Keratinocyte (primary cell): ENCODE data around the gene ERO1B. TPM values are rescaled to one million over a fixed set of nuclear protein-coding genes. Genes with fewer than 3 reads are reported as not detected.
A peak's percentile ranks its signal among the peaks of the same experiment; 100 is the strongest.

Source experiments
- DNase-seq: peaks from one replicate; pipeline ENCODE4 v3.0.0-alpha.2; 2011; ENCODE audit warnings: low read depth, missing footprints, low spot score
- FAIRE-seq: peaks from 2 replicates; lab custom pipeline; 2011; peaks lifted over from hg19 to GRCh38; lab: Jason Lieb, UNC
- H2AFZ ChIP-seq: 2 replicates; pipeline ENCODE4 v1.6.0; 2012; ENCODE audit warnings: low read length, control low read depth, inconsistent platforms; ENCODE audit not compliant: control insufficient read depth
- H3K27ac ChIP-seq: 2 replicates; pipeline ENCODE4 v1.5.1; 2011; ENCODE audit warnings: low read length; ENCODE audit not compliant: control insufficient read depth, insufficient read depth
- H3K27me3 ChIP-seq: 3 replicates; pipeline ENCODE4 v1.6.0; 2011; ENCODE audit warnings: low read length; ENCODE audit not compliant: control insufficient read depth, insufficient read depth; ENCODE audit errors: extremely low read depth
- H3K36me3 ChIP-seq, 2 experiments: 2 replicates in 1 of 2; 3 replicates in 1 of 2; pipeline ENCODE4 v1.5.1; 2011; ENCODE audit warnings: low read length in 2 of 2, mild to moderate bottlenecking in 1 of 2; ENCODE audit not compliant: control insufficient read depth in 2 of 2, insufficient read depth in 2 of 2; ENCODE audit errors: extremely low read depth in 1 of 2
- H3K4me1 ChIP-seq: 3 replicates; pipeline ENCODE4 v1.5.1; 2011; ENCODE audit warnings: low read length; ENCODE audit not compliant: control insufficient read depth, insufficient read depth; ENCODE audit errors: extremely low read depth
- H3K4me2 ChIP-seq: 3 replicates; pipeline ENCODE4 v1.6.0; 2011; ENCODE audit warnings: low read depth, low read length; ENCODE audit not compliant: control insufficient read depth, insufficient read depth; ENCODE audit errors: extremely low read depth
- H3K4me3 ChIP-seq, 3 experiments: fragments of 200-600 bp in 1 of 3; sonication (generic) in 1 of 3; 2 replicates in 2 of 3; 3 replicates in 1 of 3; pipeline ENCODE4 v1.5.1; 2011 to 2016; ENCODE audit warnings: low read length in 3 of 3, mild to moderate bottlenecking in 3 of 3, control low read depth in 2 of 3, inconsistent platforms in 1 of 3, low read depth in 1 of 3, mixed read lengths in 1 of 3, mixed run types in 1 of 3, moderate library complexity in 1 of 3; ENCODE audit not compliant: control insufficient read depth in 2 of 3, insufficient read depth in 2 of 3; ENCODE audit errors: extremely low read depth in 1 of 3
- H3K79me2 ChIP-seq: 2 replicates; pipeline ENCODE4 v1.6.0; 2012; ENCODE audit warnings: low read length; ENCODE audit not compliant: control insufficient read depth, insufficient read depth
- H3K9ac ChIP-seq: 3 replicates; pipeline ENCODE4 v1.6.0; 2011; ENCODE audit warnings: low read length; ENCODE audit not compliant: control insufficient read depth, insufficient read depth; ENCODE audit errors: extremely low read depth
- H3K9me1 ChIP-seq: 3 replicates; pipeline ENCODE4 v1.6.0; 2011; ENCODE audit warnings: low read length; ENCODE audit not compliant: control insufficient read depth, insufficient read depth; ENCODE audit errors: extremely low read depth
- H3K9me3 ChIP-seq: 2 replicates; pipeline ENCODE4 v1.5.1; 2012; ENCODE audit warnings: low read depth, low read length; ENCODE audit not compliant: control insufficient read depth
- H4K20me1 ChIP-seq: 3 replicates; pipeline ENCODE4 v1.6.0; 2011; ENCODE audit warnings: low read length; ENCODE audit not compliant: control insufficient read depth, insufficient read depth; ENCODE audit errors: extremely low read depth
- EZH2 ChIP-seq: IDR thresholded peaks from one replicate; pipeline ENCODE4 v1.6.1; 2012; ENCODE audit warnings: inconsistent platforms, mild to moderate bottlenecking, low read length, moderate library complexity
- dilution Hi-C: fragments of 300-500 bp; cut with MboI; formaldehyde crosslinking; loops from one replicate; pipeline ENCODE4 v1.7.0; 2020; ENCODE audit warnings: low sequenced_read_pairs; ENCODE audit not compliant: extremely low pct_ligation_motif_present
- polyA plus RNA-seq, 5 experiments: library from polyadenylated mRNA; depleted of rRNA in 3 of 5; stranded (reverse) in 3 of 5; stranded (forward) in 1 of 5; unstranded in 1 of 5; fragments of >200 nt; gene quantifications; 1 replicate in 1 of 5; 2 replicates in 3 of 5; 3 replicates in 1 of 5; pipeline versions ENCODE4 v1.2.1 to v1.2.3, GENCODE V29; 2011 to 2012; ENCODE audit warnings: missing spikeins in 2 of 5, low read depth in 1 of 5, low replicate concordance in 1 of 5
- TF ChIP-seq, protein P1 (sequence below), 3 experiments: IDR thresholded peaks in 1 of 3; conservative IDR thresholded peaks in 1 of 3; optimal IDR thresholded peaks in 1 of 3; 2 replicates in 2 of 3; 3 replicates in 1 of 3; pipeline versions ENCODE3 to v1.5.1; 2011; ENCODE audit warnings: low read length in 3 of 3, mild to moderate bottlenecking in 3 of 3, moderate library complexity in 2 of 3, control low read depth in 1 of 3, inconsistent platforms in 1 of 3; ENCODE audit not compliant: insufficient read depth in 2 of 3; ENCODE audit errors: extremely low read depth in 1 of 3

ERO1B gene
- polyA plus RNA-seq, 1 donor (not counting 4 experiments of a cell fraction or from before 2014, with no cell fraction given) = 3.1 TPM

DNA sequence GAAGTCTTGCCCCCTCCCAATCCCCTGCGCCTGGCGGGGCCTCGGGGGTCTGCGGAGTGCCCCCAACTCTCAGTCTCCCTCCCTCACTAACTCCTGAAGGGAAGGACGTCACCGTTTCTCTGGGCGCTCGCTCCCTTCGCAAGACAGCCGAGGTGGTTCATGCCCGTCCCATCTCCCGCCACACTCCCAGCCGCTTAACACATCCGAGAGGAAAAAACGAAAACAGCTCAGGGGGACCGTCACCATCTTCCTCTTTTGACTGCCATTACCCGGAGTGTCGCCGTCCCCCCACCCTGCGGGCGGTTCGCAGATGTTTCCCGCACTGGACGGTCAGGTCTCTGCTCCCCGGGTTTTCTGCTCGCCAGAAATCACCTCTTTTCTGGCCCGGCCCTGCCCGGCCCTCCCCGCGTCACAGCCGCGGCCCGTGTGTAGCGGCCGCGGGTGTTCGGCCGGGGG lies 532 bp downstream of the ERO1B start:
- Histone ChIP-seq H3K4me3 (peak overlapping the region; percentile 64 to 84 (median 84)), H3K79me2 (no peaks in the 10 kb centered on the region), H4K20me1 (no peaks in the 10 kb centered on the region), H2AFZ (peak overlapping the region; percentile 95), H3K27ac (no peak overlapping the region), H3K9ac (peak overlapping the region; percentile 78), H3K27me3 (no peaks in the 10 kb centered on the region), H3K36me3 (no peaks in the 10 kb centered on the region), H3K4me2 (peak overlapping the region; percentile 75), H3K4me1 (peaks cover 4% of the 10 kb centered on the region), H3K9me3 (no peaks in the 10 kb centered on the region), H3K9me1 (no peaks in the 10 kb centered on the region)
- TF ChIP-seq EZH2 = no peak
- TF ChIP-seq, protein P1, sequence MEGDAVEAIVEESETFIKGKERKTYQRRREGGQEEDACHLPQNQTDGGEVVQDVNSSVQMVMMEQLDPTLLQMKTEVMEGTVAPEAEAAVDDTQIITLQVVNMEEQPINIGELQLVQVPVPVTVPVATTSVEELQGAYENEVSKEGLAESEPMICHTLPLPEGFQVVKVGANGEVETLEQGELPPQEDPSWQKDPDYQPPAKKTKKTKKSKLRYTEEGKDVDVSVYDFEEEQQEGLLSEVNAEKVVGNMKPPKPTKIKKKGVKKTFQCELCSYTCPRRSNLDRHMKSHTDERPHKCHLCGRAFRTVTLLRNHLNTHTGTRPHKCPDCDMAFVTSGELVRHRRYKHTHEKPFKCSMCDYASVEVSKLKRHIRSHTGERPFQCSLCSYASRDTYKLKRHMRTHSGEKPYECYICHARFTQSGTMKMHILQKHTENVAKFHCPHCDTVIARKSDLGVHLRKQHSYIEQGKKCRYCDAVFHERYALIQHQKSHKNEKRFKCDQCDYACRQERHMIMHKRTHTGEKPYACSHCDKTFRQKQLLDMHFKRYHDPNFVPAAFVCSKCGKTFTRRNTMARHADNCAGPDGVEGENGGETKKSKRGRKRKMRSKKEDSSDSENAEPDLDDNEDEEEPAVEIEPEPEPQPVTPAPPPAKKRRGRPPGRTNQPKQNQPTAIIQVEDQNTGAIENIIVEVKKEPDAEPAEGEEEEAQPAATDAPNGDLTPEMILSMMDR (optimal IDR thresholded peaks at IDR 0.05 in 1 of 3, IDR thresholded peaks at IDR 0.05 in 1 of 3, conservative IDR thresholded peaks at IDR 0.05 in 1 of 3; ENCODE audit: extremely low read depth in 1 of 3, insufficient read depth in 2 of 3, low read length in 3 of 3) = no peak
- DNase-seq (no peak), FAIRE-seq (no peak)
- dilution Hi-C loops = no loop called here

DNA sequence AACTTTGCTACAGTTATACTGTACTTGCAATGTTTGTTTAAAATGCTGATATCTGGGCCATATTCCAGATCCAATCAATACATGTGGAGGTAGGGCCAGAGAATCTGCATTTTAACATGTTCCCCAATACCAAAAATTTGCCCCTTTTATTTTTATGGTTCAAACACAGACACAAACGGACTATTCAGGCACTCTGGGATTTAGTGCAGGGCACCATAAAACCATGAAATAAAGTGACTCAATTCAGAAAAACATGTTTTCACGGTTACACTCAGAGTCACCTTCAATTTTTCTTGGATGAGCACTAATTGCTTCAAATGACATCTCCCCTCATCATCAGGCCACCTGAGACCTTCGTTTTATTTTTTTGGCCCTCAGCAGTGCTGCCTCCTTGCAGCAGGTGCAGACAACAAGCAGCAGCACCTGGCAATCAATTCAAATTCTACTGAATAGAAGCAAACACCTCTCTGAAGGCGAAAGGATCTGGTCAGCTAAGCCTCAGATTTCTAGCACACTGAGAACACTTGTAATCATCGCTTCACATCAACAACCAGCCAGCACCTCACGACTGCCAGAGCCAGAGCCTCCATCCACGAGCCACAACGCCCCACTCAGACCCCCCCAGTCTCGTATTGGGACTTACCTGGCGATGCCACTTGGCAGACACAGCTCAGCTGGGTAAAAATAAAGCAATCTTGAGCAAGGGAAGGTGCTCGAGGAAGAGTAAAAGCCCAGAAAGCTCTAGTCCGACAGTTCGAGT lies 1.1 kb downstream of the ERO1B start:
- Histone ChIP-seq H3K27me3 (no peaks in the 10 kb centered on the region), H3K9ac (peak overlapping the region; percentile 78), H3K36me3 (no peaks in the 10 kb centered on the region), H3K9me1 (no peaks in the 10 kb centered on the region), H2AFZ (peak overlapping the region; percentile 95), H4K20me1 (no peaks in the 10 kb centered on the region), H3K4me3 (peak overlapping the region; percentile 64 to 84 (median 84)), H3K4me1 (peaks cover 4% of the 10 kb centered on the region), H3K27ac (no peak overlapping the region), H3K9me3 (no peaks in the 10 kb centered on the region), H3K4me2 (peak overlapping the region; percentile 75), H3K79me2 (no peaks in the 10 kb centered on the region)
- FAIRE-seq (no peak), DNase-seq (no peak)
- dilution Hi-C loops = no loop called here
- no peak for TF ChIP-seq EZH2
- TF ChIP-seq, protein P1 (optimal IDR thresholded peaks at IDR 0.05 in 1 of 3, IDR thresholded peaks at IDR 0.05 in 1 of 3, conservative IDR thresholded peaks at IDR 0.05 in 1 of 3; ENCODE audit: extremely low read depth in 1 of 3, insufficient read depth in 2 of 3, low read length in 3 of 3) = no peak
